Activated T-helper 1 cell treated with anti-CD3 and anti-CD28 coated beads, Interleukin-12 subunit alpha, Interleukin-12 subunit beta, Interleukin-2, Interleukin-4 antibody, amounts not matched to agents 30 ng/mL and 10 ng/mL and 1 ng/mL, durations not matched to agents 14 hours and 24 hours and 36 hours (primary cell): Measurements from ENCODE around the gene MS4A8. TPM values are rescaled to one million over a fixed set of nuclear protein-coding genes. Genes with fewer than 3 reads are reported as not detected.
"Not testable (repeated sequence)": the region's sequence is repeated elsewhere in the genome, so short reads cannot be mapped to it uniquely, and the experiment has no call there.

Source experiments
- DNase-seq: peaks from one replicate; pipeline ENCODE4 v3.0.0; 2021; ENCODE audit warnings: low spot score
- H3K27ac Mint-ChIP-seq: one replicate; pipeline ENCODE4 v1.8.0; 2021; ENCODE audit warnings: mild to moderate bottlenecking, mixed read lengths
- H3K27me3 Mint-ChIP-seq: one replicate; pipeline ENCODE4 v1.8.0; 2022; ENCODE audit warnings: mild to moderate bottlenecking, moderate library complexity, mixed read lengths; ENCODE audit not compliant: insufficient read depth
- H3K36me3 Mint-ChIP-seq: one replicate; pipeline ENCODE4 v1.8.0; 2021; ENCODE audit warnings: low read depth, mixed read lengths
- H3K4me1 Mint-ChIP-seq: one replicate; pipeline ENCODE4 v1.8.0; 2021; ENCODE audit warnings: low read depth, mixed read lengths
- H3K4me3 Mint-ChIP-seq: one replicate; pipeline ENCODE4 v1.8.0; 2021; ENCODE audit warnings: mild to moderate bottlenecking, moderate library complexity, mixed read lengths
- H3K9me3 Mint-ChIP-seq: one replicate; pipeline ENCODE4 v1.8.0; 2021; ENCODE audit warnings: mixed read lengths
- intact Hi-C: fragments of 100-400 bp; cut with micrococcal nuclease; formaldehyde crosslinking; loops from one replicate; pipeline ENCODE4 v1.15.1; 2024
- total RNA-seq: library from RNA; stranded (reverse); gene quantifications from 2 replicates; pipeline ENCODE4 v1.2.3, GENCODE V29; 2022

MS4A8 gene
- total RNA-seq, 1 donor from 2014 or later, result not detected

GRCh38 chr11:60759438-60760225 lies 60.2 kb downstream of the MS4A8 start:
- H3K27me3 Mint-ChIP-seq, result peaks cover 26% of the 10 kb centered on the region
- H3K9me3 Mint-ChIP-seq, intact Hi-C loops, H3K4me1 Mint-ChIP-seq, H3K4me3 Mint-ChIP-seq, DNase-seq, H3K27ac Mint-ChIP-seq, H3K36me3 Mint-ChIP-seq: not testable (repeated sequence)

GRCh38 chr11:60761436-60762190 lies 62.2 kb downstream of the MS4A8 start:
- Mint-ChIP-seq H3K9me3 (no peaks in the 10 kb centered on the region), H3K27ac (no peak overlapping the region), H3K4me3 (no peak overlapping the region), H3K27me3 (peaks cover 26% of the 10 kb centered on the region), H3K36me3 (no peaks in the 10 kb centered on the region), H3K4me1 (peaks cover 7% of the 10 kb centered on the region)
- no peak for DNase-seq
- intact Hi-C loops, result no loop called here

DNA sequence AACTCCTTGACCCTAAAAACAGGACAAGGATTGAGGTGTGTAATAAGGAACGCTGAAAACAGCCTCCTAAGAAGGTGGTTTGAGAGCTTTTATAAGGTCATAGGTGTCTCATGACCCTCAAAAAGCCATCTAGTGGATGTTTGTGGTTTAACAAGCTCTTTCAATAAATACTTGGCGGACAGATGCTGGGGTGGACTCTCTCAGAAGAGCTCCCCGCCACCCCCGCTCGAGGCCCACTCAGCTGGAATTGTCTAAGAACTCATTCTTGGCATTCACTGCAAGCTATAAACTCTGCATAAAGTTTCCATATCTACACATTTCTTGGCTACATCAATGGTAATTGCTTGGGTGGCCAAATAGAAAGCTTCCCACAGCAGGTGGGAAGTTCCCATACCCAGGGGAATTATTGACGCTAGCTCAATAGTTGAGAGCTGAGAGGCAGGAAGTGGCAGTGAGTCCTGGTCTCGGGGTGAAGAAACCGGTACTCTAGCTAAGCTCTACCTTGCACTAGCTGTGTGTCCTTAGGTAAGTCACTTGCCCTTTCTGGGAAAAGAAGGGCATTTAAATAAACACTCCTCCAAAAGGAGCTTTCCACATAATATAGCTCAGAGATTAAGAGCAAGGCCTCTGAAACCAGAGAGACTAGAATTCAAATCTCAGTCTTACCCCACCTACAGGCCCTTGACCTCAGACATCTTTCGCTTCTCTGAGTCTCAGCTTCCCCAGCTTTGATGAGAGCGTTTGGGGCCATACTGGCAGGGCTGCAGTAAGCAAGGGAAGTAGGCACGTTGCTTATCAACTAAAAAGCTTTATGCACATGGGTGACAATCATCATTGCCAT lies 63.7 kb downstream of the MS4A8 start:
- intact Hi-C loops, result no loop called here
- Mint-ChIP-seq H3K4me3 (no peak overlapping the region), H3K27ac (no peak overlapping the region), H3K27me3 (peaks cover 26% of the 10 kb centered on the region), H3K9me3 (no peaks in the 10 kb centered on the region), H3K4me1 (peaks cover 7% of the 10 kb centered on the region), H3K36me3 (no peaks in the 10 kb centered on the region)
- no peak for DNase-seq

DNA sequence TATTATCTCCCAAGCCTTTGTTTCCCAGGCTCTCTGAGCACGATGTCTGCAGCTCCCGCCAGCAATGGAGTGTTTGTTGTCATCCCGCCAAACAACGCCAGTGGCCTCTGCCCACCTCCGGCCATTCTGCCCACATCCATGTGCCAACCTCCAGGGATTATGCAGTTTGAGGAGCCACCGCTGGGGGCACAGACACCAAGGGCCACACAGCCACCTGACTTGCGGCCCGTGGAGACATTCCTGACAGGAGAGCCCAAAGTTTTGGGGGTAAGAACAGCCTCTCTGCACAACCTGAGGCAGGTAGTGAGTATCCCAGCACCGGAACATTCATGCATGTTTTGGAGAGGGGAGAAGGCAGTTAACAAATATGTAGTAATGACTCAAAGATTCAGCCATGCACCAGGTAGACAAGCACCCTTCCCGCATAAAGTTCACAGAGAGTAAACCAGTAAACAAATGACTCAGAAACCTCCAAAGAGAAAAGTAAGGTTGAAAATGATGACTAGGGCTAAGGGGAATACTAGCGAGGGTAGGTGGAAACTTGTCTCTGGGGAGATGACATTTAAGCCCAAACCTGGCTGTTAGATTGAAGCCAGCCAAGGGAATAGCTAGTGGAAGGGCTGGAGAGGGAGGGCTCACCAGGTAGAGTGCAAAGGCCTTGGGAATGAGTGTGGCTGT lies 64.4 kb downstream of the MS4A8 start:
- Mint-ChIP-seq H3K36me3 (no peaks in the 10 kb centered on the region), H3K9me3 (no peaks in the 10 kb centered on the region), H3K27me3 (peaks cover 26% of the 10 kb centered on the region), H3K4me1 (peaks cover 7% of the 10 kb centered on the region), H3K4me3 (no peak overlapping the region), H3K27ac (no peak overlapping the region)
- intact Hi-C loops, result no loop called here
- no peak for DNase-seq

DNA sequence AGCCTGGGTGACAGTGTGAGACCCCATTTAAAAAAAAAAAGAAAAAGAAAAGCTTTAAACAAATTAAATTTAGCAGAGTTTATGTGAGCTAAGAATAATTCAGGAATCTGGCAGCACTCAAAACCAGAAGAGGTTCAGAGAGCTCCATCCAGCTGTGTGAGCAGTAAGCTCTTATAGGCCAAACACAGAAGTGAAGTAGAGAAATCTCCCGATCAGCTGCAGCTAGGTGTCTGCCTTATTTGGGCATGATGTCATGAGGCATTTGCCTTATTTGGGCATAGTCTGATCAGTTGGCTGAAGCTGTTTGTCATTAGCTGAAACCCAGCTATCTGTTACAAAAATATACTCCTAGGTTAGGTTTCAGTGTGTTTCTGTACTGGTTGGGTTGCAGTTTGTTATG lies 65.5 kb downstream of the MS4A8 start:
- Mint-ChIP-seq H3K27me3 (peaks cover 15% of the 10 kb centered on the region), H3K27ac (no peak overlapping the region), H3K9me3 (no peaks in the 10 kb centered on the region), H3K36me3 (no peaks in the 10 kb centered on the region), H3K4me3 (no peak overlapping the region), H3K4me1 (peaks cover 7% of the 10 kb centered on the region)
- intact Hi-C loops, result no loop called here
- DNase-seq, result no peak

- H3K9me3 Mint-ChIP-seq, result no peaks in the 10 kb centered on the region
- H3K36me3 Mint-ChIP-seq, result no peaks in the 10 kb centered on the region
- no peak overlapping the region for H3K27ac Mint-ChIP-seq
- intact Hi-C loops, result no loop called here
- peaks cover 7% of the 10 kb centered on the region for H3K4me1 Mint-ChIP-seq
- peaks cover 10% of the 10 kb centered on the region for H3K27me3 Mint-ChIP-seq
- no peak for DNase-seq
- no peak overlapping the region for H3K4me3 Mint-ChIP-seq
These were observed 65.9 kb downstream of the MS4A8 start for GRCh38 chr11:60765355-60765754.

Other genes with a start within 250 kb of the MS4A8 start
- gene MS4A1, start 243.8 kb upstream of the MS4A8 start, total RNA-seq, result not detected in 2 replicates
- gene MS4A12, start 206.8 kb upstream of the MS4A8 start, total RNA-seq, result not detected in 2 replicates
- not detected in 2 replicates for gene MS4A13, start 184.2 kb upstream of the MS4A8 start, total RNA-seq
- not detected in 2 replicates for gene MS4A18, start 25.1 kb downstream of the MS4A8 start, total RNA-seq
- gene MS4A15, start 57.3 kb downstream of the MS4A8 start, total RNA-seq, result not detected in 2 replicates
- gene MS4A10, start 85.7 kb downstream of the MS4A8 start, total RNA-seq, result not detected in 2 replicates
- 88.2 and 92.2 TPM in 2 replicates for gene CCDC86, start 142.5 kb downstream of the MS4A8 start, total RNA-seq
- 0.10 TPM in 2 replicates for gene PTGDR2, start 156.3 kb downstream of the MS4A8 start, total RNA-seq
- not detected in 2 replicates for gene ZP1, start 167.9 kb downstream of the MS4A8 start, total RNA-seq
- 221 and 222 TPM in 2 replicates for gene PRPF19, start 207.0 kb downstream of the MS4A8 start, total RNA-seq
- 138 and 143 TPM in 2 replicates for gene TMEM109, start 214.5 kb downstream of the MS4A8 start, total RNA-seq
- 2.4 and 3.2 TPM in 2 replicates for gene TMEM132A, start 224.8 kb downstream of the MS4A8 start, total RNA-seq